Stimulated activated CD4-positive, alpha-beta T cell treated with anti-CD3 and anti-CD28 coated beads, Interleukin-12 subunit alpha, Interleukin-12 subunit beta, amount 100 ng/mL, for 24 hours (primary cell): ENCODE data around the gene GRIA4.

Experiments used
- DNase-seq, 2 experiments: peaks; one replicate each; pipeline ENCODE4 v3.0.0-alpha.2; 2020; ENCODE audit warnings: low read depth in 2 of 2

The GRIA4 gene

DNA sequence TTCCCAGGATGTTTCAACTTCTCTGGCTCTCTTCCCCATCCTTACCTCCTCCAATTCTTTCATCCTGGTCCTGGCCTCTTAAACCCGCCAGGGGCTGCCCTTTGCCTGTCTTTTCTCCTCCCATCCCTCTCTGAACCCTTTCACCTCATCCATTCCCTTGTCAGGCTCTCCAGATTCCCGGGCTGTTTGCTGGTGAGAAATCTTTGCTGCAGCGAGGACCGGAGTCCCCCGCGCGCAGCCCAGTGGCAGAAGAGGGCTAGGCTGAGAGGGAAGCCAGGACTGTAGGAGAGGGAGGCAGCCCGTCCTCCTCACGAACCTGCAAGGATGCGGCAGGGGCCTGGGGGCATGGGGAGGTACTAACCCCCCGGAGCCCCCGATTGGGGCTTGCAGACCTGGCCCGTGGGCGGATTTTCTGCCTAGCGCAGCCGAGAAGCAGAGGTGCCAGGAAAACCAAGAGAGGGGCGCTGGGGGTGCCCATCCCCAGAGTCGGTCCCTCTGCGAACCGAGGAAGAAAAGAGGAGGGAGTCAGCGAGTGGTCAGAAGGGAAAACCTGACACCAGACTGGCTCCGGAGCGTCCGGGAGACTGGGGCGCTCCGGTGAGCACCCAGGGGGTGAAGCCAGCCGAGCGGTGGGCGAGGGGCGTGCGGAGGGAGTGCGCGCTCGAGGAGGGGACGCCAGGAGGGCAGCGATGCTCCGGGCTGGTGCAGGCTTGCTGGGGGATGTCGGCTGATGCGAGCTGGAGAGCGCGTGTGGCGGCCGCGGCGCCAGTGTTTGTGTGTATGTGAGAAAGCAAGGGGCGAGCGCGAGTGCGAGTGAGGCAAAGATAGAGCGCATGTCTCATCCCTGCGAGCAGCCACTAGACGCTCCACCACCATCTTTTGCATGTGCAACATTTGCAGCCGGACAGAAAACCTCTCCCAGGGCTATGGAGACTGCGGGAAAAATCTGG is at the start of gene GRIA4:
TSS of gene GRIA4 (plus strand) at position 242 of the 950 bp plus-strand sequence. CDS start 925 bp downstream, outside the sequence.
- no peak for DNase-seq

DNA sequence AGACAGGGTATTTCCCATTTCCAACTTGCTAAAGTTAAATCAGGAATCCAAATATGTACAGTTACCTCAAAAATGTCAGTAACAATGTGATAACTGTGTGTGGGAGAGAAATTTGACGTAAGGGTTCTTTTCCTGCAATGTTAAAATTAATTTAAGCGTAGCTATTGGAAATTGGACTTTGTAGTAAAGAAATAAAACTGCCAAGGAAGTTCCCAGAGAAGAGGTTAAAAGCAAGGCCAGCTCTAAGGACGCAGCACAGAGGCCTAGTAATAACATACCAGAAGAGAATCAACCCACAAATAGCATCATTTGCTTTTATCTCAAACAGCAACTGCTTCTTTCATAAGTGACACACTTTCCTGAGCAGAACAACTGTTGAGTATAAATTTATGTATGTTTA is 36.8 kb upstream of the GRIA4 start:
- no peak for DNase-seq

DNA sequence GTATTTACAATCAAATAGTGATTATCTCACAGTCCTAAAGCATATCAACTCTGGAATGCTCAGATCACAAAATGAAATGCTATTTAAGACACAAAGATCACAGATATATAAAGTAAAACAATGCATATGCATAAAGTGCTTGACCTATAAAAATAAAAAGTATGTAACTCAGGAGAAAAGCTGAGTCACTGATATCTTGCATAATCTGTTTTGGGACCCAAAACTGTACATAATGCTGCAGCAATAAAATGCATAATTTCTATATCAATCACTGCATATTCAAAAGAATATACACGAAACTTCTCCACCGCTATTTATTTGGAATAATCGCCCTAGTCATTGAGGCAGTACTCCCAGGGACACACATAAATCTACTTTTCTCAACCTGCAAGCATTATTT is 34.9 kb upstream of the GRIA4 start:
- DNase-seq: no peak

DNA sequence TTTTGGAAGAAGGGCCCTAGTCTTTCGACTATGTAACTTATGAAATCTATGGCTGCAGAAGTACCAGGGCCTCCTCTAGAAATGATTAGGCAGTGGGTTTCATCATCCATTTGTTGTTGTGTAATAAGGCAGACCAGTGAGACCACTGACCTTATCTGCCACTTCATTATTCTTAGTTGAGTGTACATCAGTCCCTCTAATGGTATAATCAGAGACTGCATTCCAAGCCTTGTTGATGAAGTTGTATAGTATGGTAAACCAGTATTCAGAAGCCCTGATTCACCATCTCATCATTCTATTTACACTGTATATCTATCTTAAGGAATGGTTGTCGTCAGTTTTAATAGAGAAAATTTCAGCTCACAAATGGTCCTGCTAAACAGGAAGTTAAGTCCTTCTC is 32.2 kb upstream of the GRIA4 start:
- no peak for DNase-seq

DNA sequence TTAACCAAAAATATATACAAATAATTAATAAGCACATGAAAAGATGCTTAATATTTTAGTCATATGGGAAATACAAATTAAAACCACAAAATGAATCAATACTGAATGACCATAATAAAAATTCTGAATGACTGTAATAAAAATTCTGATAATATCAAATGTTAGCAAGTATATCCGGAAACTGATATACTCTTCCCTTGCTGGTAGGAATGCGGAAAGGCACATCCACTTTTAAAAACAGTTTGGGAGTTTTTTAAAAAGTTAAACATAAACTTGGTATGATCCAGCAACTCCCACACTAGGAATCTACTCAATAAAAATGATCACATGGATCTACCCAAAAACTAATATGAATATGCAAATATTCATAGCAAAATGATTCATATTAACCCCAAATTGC is 30.8 kb upstream of the GRIA4 start:
- DNase-seq: no peak

DNA sequence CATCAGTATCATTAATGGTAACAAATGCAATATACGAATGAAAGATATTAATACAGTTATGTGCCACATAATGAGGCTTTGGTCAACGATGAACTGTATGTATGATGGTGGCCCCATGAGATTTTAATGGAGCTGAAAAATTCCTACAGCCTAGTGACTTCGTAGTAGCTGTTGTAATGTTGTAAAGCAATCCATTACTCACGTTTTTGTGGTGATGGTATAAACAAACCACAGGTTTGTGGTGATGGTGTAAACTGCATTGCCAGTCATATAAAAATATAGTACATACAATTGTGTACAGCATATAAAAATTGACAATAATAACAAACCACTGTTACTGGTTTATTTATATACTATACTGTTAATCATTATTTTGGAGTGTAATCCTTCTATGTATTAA is 27.4 kb upstream of the GRIA4 start:
- no peak for DNase-seq

DNA sequence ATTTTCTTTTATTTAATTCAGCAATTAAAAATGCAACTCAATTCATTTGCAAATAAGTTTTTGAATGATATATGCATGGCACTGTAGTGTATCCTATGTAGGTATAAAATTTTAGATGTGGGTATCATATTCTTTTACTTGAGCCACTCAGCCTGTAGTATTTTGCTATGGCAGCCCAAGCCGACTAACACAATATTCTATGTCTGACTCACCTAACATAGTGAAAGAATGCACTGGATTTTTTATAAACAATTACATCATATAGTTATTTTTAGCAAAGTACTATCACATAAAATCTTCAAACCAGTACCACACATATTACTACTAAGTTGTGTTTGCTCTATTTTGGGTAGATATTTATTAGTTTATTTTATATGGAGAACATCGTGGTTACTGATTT is 21.9 kb upstream of the GRIA4 start:
- DNase-seq: no peak

DNA sequence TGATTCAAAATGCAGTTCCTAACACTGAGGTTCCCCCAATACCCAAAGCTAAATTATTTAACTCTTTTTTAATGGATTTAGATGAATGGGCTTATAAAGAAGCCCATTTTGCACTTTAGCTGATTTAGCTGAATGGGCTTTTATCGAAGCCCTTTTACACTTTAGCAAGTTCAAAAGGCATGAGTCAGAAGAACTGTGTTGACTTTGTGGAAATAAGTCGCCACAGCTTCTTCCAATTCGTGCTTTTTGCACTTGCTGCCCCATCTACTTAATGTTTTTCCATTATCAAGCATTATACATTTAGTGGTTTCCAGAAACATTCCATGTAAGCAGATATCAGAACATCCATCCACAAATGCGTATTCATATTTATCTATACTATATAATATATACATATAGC is 20.5 kb upstream of the GRIA4 start:
- DNase-seq: no peak

DNA sequence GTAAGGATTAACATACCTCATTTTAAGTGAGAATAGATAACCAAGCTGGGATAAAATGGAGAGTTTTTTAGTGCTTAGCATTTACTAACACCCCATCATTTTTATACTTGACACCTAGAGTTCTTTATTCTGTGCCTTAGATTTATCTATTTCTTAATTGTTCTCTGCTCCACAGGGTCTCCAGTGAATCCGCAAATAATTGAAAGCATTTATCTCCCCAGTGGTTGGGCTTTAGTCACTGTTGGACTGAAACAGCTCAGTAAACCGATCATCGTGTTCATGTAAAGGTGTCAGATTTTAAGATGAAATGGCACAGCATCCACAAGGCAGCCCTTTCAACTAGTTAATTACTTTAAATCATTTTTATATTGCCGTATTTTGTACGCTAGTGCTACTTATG is 17.8 kb upstream of the GRIA4 start:
- DNase-seq: no peak

DNA sequence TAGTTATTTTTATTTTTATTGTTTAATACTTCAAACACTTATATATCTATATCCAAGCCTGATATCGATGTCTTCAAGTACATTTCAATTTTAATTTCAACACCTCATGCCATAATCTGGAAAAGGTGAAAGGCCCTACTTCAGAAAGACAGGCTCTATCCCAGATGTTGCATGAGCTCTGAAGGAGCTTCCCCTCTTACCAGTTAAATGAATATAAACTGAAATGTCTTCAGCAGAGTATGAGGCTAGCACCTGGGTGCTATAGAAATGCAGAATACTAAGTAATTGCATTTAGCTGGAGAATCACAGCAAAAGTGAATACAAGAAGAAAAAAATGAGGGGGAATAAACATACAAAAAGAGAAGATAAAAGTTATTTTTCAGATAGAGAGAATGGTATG is 11.5 kb upstream of the GRIA4 start:
- no peak for DNase-seq

DNA sequence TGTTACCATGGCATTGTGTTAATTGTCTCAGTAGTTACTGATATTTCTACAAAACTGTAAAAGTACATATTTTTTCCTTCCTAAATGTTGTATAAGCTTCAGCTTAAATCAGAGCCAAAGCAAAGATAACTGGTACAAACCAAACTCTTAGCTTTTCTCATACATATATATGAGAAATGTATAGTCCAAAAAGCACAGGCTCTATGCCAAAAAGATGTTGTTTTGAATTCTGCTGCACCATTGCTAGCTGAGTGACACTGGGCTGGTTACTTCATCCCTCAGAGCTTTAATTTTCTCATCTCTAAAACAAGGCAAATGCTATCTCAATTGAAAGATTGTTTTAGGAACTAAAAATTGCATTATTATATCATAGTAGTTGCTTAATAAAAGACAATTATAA is 6.7 kb upstream of the GRIA4 start:
- DNase-seq: no peak

DNA sequence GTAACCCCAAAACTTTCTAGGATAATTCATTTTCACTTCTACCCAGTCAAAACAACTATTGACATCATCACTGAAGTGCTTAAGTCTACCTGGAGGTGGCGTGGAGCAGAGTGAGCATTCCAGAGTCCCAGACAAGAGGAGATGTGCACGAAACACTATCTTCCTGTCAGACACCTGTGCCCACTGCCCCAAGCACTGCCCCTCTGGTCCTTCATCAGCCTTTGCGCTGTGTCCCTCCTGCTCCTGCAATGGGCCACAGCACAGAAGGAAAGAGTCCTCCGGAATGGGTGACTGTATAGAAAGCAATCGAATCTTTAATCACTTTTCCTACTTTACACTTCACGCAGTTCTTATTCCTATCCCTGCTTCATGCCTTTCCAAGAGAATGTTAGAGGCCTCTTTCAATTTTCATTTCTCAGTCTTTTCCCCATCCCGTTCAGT is 512 bp upstream of the GRIA4 start:
- DNase-seq: no peak

DNA sequence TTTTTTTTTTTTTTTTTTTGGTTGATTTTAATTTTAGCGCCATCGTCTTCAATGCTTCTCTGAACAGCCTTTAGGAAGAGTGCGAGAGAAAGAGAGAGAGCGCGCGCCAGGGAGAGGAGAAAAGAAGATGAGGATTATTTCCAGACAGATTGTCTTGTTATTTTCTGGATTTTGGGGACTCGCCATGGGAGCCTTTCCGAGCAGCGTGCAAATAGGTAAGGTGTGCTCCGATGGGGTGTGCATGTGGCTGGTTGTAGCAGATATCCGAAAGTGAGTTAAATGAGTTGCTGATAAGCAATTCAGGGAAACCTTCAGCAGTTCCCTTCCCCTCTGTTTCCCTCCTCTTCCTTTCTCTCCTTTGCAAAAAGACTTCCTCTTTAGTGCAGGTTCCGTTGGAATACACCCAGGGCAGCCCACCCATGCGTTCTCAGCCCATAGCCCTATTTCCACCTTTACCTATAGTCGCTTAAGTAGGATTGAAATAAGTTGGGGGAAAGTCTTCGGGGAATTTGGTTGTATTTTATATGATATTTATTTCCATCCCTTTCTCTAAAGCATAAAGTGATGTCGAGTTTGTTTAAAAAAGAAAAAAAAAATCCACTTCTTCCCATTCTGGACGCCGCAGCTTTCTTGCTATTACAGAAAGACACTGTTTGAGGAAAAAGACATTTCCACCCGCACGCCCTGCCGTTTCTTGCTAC is 1.1 kb downstream of the GRIA4 start:
- DNase-seq: no peak

DNA sequence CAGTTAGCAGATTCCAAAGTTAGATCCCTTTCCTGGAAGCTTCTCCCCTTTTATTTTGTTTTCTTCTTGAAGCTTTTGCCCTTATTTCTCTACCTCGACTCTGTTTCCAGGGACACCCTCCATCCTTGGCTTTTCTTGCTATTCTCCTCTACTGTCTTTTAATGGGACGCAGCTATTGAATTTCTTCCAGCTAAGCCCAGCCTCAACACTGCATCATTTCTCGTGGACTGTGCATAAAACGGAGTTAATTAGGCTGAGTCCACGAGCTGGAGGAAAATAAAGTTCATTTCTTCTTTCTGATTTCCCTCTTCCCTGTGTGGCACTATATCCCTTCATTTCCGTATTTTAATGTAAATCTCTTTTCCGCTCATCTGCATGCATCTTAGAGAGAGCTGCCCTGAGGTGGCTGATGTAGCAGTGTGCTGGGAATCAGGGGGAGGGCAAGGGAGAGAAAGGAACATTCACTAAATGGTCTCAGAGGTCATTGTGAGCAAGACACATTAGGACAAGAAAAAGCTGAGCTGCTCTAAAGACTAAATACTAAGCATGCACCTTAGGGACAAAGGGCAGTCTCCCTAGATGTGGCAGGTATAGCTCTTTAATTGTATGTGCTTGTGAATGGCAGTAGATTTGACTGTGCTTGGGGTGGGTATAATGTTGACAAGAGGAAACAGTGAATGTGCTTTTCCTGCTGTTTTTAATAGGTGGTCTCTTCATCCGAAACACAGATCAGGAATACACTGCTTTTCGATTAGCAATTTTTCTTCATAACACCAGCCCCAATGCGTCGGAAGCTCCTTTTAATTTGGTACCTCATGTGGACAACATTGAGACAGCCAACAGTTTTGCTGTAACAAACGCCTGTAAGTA is 1.9 kb downstream of the GRIA4 start:
- DNase-seq: no peak

DNA sequence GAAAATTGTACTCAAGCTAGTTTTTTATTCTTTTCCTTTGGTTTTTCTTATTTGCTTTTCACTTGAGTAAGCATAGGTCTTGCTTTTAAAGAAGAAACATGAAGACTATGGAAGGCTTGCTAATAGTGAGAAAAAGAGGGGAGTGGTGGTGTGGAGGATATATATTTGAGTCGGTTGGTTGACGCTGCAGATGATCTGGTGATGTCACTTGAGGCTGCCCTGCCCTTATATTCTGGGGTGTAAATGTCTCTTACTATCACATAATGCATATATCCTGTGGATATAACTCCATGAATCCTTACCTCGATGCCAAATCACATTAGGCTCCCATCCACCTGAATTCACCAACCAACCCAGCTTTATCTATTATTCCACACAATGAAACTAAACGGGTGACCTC is 2.9 kb downstream of the GRIA4 start:
- DNase-seq: no peak

DNA sequence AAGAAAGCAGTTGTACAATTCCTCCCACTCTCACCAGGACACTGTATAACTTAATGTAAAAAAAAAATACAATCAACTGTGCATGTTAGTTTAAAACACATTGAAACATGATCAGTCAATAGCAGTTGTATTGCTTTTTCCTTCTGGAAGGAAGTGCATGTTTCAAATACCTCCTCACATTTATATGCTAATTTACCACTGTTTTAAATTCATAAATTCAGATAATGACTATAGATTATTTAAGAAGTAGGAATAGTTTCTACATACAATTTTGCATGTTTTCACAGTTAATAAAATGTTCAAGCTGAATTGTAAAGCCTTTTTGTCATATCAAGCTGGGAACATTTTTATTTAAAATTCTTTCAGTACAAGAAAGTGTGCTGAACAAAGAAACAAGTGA is 3.3 kb downstream of the GRIA4 start:
- no peak for DNase-seq

DNA sequence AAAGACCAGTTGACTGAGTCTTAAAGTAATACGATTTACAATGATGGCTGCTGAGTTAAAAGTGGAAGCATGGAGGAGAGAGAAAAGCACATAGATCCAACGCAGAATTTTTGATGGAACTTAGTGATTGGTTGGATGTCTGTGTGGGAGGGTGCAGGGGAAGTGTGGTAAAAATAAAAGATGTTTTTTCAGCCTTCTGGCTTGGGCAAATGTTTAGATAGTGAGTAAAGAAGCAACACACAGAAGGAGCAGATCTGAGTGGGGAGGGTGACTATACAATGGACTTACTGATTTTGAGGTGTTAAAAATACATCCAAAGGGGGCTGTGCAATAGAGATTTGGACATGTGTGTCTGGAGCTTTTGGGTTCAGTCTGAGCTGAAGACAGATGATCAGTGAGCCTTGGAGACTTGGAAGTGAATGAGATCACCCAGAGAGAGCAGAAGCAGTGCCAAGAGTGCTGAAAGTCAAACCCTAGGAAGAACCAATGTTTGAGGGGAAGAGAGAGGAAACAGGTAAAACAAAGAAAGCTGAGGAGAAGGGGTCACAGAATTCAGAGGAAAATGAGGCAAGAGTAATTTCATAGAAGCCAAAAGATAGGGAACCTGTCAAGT is 8.6 kb downstream of the GRIA4 start:
- DNase-seq: no peak

DNA sequence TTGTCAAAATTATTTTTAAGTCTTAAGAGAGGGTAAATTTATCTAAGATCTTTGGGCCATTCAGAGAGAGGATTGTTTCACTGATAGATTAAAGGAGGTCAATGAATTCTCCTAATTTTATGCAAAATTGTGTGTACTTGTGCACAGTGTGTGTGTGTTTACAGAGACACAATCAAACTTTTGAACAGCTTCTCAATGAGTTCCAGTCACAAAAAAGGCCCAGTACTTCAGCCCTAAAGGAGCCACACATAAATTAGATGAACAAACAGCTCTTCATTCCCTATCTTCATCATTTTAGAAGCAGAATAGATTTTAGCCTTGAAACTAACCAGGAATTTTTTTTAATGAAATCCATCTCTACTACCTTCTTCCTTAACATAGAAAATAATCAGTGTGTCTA is 9.7 kb downstream of the GRIA4 start:
- DNase-seq: no peak

DNA sequence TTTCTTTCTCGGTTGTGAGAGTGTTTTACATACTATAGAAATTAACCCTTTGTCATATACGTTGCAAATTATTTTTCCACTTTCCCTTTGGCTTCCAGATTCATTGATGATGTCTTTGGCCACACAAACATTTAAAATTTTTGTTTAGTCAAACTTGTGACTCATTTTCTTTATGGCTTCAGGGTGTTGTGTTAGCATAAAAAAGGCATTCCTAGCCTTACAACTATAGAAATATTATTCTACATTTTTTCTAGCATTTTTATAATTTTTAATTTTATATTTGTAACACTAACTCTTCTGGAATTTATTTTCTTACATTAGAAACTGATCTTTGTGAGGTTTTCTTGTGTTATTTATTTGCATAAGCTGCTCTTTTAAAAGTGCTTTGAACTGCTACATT is 12.1 kb downstream of the GRIA4 start:
- DNase-seq: no peak

DNA sequence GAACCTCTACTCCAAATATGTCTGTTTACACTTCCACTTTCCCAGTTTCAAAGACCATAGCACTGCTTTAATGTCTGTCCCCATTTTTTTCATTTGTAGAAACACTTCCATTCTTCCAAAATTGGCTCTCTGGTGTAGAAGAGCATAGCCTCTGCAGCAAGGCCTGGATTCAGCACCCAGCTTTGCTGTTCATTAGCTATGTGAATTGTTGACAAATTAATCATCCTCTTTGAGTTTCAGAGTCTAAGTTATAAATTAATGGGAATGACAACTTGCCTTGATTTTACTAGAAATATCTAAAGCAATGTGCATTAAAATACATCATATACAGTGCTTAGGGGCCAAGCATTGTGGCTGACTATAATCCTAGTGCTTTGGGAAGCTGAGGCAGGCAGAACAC is 22.4 kb downstream of the GRIA4 start:
- DNase-seq: no peak

DNA sequence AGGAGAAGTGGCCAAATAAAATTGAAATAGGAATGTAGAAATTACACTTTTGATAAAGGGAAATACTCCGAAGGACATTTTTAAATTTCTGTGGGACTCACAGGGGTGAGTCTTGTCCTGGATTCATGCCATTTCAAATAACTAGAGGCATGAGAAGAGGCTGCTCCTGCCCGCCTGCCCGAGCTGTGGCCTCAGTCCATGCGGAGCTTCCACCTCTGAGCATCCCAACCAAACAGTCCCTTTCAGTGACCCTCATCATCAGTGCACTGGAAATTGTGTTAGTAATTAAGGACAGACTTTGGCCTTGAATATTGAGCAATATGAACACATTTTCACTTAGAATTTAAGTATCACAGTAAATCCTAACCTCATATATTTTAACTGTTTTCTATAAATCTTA is 25.6 kb downstream of the GRIA4 start:
- no peak for DNase-seq

DNA sequence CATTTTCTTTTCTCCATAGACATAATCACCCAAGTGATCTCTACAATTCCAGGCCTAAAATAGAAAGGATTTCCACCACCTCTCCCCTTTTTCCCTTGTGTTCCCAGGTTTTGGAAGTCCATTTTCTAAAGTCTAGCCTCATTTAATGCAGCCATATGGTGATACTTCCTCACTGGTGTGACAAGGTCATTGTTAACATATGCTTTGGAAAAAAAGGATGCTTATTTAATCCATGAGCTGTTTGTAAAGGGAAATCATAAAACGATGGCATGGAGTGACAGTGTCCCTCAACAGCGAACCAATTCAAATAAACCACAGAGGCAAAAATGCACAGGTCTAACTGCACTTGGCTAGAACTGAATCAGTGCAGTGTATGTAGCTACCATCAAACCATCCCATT is 26.6 kb downstream of the GRIA4 start:
- no peak for DNase-seq
